GM21717 (cell line): ENCODE data around the gene ZNF397.
"Not testable (repeated sequence)": the region's sequence is repeated elsewhere in the genome, so short reads cannot be mapped to it uniquely, and the experiment has no call there.

Experiments used
- ATAC-seq: cut with Tn5 transposase; IDR thresholded peaks from one replicate; pipeline ENCODE4 v1.9.1; 2021; ENCODE audit warnings: mild to moderate bottlenecking, moderate library complexity; ENCODE audit not compliant: unreplicated experiment

Gene ZNF397

DNA sequence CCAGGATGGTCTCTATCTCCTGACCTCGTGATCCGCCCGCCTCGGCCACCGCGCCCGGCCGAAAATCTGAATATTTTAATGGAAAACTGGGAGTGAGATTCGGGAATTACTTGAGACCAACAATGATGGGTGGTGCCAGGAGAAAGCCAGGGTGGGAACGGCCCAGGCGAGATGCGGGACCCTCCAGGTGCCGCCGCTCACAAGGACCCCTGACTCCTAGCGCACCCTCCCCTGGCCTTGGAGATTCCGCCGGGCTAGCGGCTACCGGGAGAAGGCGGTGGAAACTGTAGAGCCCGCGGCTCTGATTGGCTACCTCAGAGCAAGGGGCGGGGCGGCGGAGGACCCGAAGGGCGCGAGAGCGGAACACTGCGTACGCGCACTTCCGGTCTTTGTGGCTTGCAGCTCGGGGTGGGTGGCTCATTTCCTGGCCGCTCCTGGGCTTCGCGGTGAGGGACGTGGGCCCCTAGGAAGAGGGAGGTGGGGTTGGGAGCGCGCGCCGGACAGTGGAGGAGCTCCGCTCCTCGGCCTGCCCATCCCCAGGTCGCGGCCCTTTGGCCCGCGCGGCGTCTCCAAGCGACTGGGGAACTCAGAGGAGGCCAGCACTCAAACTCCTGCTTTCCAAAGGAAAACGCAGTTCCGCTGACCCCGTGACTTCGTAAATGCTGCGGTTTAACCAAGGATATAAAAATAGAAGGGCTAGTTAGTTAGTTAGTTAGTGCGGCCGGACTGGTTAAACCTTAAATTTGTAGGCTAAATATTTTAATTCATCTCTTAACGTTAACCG, at the start of gene ZNF397:
Gene ZNF397 (plus strand): TSS at position 371 of the 784 bp plus-strand sequence. CDS start 1,437 bp downstream, outside the sequence.
- ATAC-seq, result peak; percentile 99

DNA sequence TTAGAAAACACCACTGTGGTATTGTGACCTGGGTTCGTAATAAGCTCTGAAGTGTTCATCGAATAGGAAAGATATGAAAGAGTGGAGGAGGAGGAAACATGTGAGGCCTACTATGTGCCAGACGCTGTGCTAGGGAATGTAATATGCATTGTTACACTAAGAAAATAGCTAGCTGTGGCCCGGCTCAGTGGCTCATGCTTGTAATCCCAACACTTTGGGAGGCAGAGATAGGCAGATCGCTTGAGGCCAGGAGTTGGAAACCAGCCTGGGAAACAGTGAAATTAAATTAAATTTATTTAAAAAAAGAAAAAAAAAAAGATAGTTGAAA, 49.2 kb upstream of the ZNF397 start:
- ATAC-seq, result no peak

DNA sequence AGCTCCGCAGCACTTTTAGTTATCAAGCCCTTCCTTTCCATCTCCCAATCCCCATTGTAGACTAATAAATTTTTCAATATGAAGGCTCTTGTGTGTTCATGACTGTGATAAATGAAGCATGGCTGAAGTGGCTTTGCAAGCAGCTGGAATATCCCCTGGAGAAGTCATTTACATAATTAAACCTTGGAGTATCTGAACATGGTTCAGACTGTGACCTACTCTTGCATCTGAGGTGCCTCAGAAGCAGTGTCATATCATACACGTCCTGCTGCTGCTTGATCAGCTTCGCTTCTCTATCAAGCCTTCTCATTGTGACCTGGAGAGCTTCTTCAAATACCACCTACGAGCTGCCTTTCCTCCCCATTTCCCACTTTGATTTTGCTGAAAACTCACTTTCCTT, 48.4 kb upstream of the ZNF397 start:
- no peak for ATAC-seq

DNA sequence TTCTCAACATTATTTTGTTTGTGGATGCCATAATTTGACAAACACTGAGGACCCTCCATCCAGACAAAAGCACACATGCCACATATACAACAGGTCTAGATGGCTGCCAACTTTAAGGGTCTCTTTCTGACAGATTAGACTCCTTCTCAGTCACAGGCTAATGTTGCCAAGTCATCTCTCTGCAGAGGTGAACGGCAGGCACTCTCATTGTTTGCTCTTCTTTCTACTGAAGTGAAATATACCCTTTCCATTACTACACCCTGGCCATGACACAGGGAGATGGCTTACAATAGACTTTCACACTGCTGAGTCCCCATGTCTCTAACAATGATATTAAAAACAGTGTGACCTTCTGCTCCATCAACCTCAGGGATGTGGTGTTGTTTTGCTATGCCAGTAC, 47.5 kb upstream of the ZNF397 start:
- no peak for ATAC-seq

DNA sequence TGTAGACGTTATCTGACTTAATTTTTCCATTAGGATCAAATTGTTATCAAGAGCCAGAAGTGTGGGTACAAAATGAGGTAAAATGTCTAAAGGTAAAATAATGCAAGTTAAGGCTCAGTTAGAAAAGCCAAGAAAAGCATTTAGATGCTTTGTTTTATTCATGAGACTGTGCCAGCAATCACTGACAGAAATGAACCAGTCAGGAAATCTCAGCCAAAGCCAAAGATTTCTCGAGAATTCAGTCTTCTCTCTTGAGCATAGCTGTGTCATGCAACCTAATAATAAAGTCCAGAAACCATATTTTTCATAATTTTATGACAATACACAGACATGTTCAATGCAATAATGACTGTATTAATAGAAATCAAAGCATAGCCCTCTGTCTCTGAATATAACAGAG, 43.5 kb upstream of the ZNF397 start:
- no peak for ATAC-seq

DNA sequence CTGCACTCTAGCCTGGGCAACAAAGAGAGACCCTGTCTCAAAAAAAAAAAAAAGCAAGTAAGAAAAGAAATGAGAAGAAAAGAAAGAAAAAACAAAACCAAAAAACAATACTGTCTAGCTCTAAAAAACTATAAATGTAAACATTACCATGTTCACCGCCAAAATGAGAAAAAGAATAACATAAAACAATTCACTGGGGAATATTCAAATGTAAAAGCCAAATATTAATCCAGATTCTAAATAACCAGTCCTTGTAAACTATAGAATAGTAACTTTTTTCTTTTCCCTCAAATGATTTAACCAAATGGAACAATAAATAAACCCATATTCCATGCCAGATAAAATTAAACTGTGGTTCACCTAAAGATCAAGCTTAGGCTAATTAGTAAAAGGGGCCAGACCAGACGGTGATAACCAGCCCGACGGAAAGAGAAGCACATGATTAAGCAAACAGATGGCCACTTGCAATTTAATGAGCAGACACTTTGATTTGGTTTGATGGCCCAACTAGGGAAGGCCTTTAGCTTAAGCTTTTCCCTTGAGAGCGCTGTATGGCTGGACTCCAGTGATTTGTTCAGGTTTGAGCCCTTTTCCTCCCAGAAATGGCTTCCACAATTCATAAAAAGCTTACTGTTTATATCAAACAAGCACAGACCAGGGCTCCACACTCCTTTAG, 39.4 kb upstream of the ZNF397 start:
- ATAC-seq, result no peak

DNA sequence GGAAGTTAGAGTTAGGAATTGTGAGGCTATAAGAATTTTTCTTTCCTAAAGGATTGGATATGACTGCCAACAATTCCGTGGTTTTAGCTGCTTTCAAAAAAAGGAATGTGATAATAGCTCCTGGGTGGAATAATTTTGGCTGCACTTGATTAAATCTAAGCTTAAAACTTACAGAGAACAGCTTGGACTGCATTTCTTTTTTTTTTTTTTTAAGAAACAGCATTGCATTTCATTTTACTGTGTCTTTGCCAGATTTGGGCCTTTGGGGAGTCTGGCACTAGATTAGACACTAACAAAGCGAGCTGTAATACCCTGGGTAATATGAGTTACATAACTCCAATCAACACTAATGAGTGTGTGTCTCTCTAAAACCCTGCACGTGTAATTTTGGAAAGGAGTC, 37.8 kb upstream of the ZNF397 start:
- ATAC-seq, result no peak

DNA sequence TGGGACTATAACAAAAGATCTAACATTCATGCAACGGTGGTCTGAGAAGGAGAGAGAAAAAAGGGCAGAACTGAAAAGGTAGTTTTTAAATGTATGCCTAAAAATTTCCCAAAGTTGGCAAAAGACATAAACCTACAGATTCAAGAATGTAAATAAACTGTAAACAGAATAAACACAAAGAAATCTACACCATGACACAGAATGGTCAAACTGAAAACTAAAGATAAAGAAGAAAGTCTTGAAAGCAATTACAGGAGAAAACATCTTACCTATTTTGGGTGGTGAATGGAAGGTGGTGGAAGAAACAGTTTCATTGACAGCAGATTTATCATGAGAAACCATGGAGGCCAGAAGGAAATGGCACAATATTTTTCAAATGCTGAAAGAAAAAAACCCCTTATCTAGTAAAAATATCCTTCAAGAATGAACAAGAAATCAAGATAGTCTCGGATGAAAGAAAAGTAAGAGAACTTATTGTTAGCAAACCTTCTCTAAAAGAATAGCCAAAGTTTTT, 35.6 kb upstream of the ZNF397 start:
- ATAC-seq, result no peak

DNA sequence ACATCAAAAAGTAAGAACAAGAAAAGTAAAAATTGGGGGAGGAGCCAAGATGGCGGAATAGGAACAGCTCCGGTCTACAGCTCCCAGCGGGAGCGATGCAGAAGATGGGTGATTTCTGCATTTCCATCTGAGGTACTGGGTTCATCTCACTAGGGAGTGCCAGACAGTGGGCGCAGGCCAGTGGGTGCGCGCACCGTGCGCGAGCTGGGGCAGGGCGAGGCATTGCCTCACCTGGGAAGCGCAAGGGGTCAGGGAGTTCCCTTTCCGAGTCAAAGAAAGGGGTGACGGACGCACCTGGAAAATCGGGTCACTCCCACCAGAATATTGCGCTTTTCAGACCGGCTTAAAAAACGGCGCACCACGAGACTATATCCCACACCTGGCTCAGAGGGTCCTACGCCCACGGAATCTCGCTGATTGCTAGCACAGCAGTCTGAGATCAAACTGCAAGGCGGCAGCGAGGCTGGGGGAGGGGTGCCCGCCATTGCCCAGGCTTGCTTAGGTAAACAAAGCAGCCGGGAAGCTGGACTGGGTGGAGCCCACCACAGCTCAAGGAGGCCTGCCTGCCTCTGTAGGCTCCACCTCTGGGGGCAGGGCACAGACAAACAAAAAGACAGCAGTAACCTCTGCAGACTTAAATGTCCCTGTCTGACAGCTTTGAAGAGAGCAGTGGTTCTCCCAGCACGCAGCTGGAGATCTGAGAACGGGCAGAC, 34.9 kb upstream of the ZNF397 start:
- ATAC-seq, result not testable (repeated sequence)

DNA sequence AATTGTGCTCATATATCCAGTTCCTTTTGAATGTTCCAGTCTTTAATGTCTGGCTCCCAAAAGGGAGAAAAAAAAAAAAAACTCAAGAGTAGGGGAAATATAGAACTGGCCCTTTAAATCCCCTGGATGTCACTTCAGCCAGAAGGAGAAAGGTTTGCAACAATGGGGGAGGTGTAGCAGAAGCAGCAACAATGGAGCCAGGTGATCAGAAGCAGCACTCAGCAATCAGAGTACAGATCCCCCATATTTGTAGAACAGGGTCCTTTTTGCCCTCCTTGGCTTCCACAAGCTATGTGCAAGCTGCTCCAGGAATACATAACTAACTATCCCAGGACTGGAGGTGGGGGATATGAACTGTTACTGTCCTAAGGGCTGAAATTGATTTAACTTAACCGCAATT, 25.8 kb upstream of the ZNF397 start:
- ATAC-seq, result no peak

DNA sequence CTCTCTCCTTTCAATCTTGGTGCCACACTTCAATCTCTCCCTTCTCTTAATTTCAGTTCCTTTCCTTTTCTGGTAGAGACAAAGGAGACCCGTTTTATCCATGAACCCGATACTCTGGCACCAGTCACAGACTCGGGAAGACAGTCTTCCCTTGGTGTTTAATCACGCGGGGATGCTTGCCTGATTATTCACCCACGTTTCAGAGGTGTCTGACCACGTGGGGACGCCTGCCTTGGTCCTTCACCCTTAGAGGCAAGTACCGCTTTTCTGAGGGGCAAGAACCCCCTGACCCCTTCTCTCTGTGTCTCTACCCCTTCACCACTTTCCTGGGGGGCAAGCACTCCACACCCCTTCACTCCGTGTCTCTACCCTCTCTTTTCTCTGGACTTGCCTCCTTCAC, 24.2 kb upstream of the ZNF397 start:
- not testable (repeated sequence) for ATAC-seq

DNA sequence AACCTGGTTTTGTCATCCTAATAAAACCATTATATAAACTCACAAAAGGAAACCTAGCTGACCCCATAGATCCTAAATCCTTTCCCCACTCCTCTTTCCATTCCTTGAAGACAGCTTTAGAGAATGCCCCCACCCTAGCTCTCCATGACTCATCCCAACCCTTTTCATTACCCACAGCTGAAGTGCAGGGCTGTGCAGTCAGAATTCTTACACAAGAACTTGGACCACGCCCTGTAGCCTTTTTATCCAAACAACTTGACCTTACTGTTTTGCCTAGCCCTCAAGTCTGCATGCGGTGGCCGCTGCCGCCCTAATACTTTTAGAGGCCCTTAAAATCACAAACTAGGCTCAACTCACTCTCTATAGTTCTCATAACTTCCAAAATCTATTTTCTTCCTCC, 21.5 kb upstream of the ZNF397 start:
- not testable (repeated sequence) for ATAC-seq

DNA sequence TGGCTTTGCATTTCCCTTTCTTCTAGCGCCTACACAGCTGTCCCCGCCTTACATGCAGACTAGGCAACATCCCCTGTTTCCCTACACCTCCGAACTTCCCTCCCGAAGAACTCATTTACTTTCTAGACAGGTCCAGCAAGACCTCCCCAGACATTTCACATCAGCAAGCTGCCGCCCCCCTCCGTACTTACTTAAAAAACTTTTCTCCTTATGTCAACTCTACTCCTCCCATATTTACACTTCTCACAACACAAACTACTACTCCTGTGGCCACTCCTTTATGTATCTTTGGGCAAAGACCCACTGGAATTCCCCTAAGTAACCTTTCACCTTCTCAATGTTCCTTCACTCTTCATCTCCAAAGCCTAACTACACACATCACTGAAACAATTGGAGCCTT, 20.4 kb upstream of the ZNF397 start:
- no peak for ATAC-seq

DNA sequence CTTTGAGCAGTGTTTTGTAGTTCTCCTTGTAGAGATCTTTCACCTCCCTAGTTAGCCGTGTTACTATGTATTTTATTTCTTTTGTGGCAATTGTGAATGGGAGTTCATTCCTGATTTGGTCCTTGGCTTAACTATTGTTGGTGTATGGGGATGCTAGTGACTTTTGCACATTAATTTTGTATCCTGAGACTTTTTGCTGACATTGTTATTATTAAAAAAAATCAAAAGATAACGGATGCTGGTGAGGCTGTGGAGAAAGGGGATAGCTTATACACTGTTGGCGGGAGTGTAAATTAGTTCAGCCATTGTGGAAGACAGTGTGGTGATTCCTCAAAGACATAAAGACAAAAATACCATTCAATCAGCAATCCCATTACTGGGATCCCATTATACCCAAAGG, 17.0 kb upstream of the ZNF397 start:
- ATAC-seq, result no peak

DNA sequence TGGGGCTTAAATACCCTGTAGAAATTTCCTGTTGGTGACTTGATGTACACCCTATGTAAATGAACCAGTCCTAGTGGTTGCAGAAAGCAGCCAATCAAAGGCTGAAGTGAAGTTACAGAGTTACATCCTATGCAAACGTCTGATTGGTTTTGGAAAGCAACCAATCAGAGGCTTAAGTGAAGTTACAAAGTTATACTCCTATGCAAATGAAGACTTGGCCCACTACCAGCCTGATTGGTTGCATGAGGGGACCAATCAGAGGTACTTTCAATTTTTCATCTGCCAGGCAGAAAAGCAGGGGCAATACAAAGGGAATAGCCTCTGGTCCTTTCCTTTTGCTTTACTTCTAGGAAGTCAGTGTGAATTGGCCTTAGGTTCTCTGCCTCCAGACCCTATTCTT, 13.6 kb upstream of the ZNF397 start:
- ATAC-seq, result no peak

DNA sequence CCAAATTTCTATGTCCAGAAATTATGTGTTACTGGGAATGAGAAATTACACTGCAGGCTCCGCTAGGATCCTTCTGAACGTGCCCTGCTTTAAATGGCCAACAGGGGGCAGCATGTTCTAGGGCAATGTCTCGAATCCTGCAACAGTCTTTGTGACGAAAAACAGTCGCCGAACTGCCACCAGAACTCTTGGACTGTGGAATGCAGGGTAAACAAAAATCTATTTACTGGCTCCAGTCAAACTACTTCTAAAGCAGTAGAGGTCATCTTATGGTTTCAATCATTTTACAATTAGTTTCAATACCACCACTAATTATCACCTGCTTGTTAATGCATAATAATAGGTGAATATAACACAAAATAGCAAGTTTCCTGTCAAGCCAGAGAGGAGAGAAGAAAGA, 9.8 kb upstream of the ZNF397 start:
- ATAC-seq, result peak; percentile 82

DNA sequence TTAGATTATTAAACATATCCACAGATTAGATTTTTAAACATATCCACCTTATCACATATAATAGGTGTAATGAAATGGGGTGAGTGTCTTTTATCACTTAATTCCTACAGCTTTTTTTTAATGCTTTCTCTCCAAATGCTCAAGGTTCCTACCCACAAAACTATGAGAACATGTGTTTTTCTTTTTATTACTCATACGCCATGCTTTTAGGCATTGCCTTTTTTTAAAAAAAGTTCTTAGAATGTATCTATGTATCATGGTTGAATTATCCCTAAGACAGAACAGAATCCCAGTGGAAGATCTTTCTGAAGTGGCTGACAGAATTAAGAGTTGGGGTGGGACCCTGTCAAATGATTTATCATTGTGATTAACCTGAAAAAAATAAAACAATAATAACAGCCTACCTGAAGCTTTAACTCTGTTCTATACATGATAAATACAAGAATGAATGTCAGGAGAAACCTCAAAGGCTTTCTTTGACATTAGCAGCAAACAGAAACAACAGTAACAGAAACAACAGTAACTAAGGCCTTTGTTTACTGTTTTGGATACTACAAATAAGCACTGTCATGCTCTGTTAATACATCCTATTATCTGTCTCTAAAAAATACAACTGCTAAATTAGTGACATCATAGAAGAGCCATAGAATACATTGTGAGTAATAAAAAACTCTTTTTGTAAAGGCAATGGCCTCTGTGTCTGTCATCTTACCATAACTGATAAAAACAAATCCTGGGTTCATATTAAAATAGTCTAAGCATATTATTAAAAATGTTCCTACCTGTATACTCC, 4.1 kb upstream of the ZNF397 start:
- ATAC-seq, result no peak

DNA sequence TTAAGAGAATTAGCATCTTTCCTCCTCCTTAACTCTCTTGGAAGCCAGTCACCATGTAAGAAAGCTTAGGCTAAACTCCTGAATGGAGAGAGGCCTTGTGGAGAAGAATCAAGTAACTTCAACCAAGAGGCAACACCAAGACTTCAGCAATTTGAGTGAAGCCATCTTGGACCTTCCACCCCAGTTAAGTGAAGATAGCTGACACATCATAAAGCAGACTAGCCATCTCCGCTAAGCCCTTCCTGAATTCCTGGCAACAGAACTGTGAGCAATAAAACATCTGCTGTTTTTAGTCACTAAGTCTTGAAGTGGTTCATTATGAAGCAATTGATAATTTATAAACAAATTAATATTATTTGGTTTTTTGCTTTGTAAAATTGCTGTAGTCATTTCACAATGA, 1.5 kb upstream of the ZNF397 start:
- no peak for ATAC-seq

DNA sequence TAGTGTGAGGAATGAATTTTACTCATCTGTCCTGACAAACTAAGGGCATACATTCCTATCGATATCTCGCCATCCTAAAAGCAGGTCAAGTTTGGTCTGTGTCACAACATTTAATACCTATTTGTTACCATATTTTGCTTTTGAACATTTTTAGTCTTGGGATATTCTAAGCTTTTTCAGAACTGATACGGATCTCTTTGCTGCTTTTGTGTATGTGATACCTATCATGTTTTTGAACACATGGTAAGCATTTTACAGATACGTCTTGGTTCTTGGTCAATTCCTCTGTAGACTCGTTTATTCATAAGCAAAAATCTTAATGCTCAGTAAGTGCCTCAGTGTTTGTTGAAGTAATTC, 592 bp downstream of the ZNF397 start:
- ATAC-seq, result peak; percentile 2

DNA sequence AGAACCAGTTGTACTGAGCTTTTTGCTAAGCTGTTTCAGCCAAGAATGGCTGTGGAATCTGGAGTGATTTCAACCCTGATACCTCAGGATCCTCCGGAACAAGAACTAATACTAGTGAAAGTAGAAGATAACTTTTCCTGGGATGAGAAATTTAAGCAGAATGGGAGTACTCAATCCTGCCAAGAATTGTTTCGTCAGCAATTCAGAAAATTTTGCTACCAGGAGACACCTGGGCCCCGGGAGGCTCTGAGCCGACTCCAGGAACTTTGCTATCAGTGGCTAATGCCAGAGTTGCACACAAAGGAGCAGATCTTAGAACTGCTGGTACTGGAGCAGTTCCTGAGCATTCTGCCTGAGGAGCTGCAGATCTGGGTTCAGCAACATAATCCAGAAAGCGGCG, 1.6 kb downstream of the ZNF397 start:
- ATAC-seq, result no peak

DNA sequence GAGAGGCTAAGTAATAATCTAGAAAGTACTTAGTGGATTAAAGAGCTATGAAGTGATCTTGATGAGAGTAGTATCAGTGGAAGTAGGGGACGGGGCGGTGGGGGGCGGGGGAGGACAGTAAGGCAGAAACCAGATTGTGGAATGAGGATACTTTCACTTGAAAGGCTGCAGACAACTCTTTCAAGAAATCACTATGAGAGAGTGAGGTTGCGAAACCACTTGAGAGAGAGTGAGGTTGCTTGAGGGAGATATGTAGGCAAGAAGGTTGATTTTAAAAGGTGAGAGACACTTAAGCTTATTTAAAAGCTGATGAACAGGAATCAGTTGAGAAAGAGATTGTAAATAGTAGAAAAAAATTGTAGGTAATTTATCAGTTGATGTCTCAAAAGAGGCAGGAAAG, 3.8 kb downstream of the ZNF397 start:
- ATAC-seq, result no peak
